ENCODE measurements around the gene ARHGAP33.
A peak's percentile ranks its signal among the peaks of the same experiment; 100 is the strongest.
"Not testable (repeated sequence)": the region's sequence is repeated elsewhere in the genome, so short reads cannot be mapped to it uniquely, and the experiment has no call there.

ARHGAP33 gene

GRCh38 chr19:35756377-35757230 lies 18.8 kb upstream of the ARHGAP33 start, which contains the start of gene HSPB6:
TSS of gene HSPB6 (minus strand) at chr19:35757029. CDS start at chr19:35757008, 21 bp downstream.
- DNase-seq = no peak

- peak; percentile 70 for DNase-seq
Measured at GRCh38 chr19:35757231-35757748, 18.1 kb upstream of the ARHGAP33 start.

DNA sequence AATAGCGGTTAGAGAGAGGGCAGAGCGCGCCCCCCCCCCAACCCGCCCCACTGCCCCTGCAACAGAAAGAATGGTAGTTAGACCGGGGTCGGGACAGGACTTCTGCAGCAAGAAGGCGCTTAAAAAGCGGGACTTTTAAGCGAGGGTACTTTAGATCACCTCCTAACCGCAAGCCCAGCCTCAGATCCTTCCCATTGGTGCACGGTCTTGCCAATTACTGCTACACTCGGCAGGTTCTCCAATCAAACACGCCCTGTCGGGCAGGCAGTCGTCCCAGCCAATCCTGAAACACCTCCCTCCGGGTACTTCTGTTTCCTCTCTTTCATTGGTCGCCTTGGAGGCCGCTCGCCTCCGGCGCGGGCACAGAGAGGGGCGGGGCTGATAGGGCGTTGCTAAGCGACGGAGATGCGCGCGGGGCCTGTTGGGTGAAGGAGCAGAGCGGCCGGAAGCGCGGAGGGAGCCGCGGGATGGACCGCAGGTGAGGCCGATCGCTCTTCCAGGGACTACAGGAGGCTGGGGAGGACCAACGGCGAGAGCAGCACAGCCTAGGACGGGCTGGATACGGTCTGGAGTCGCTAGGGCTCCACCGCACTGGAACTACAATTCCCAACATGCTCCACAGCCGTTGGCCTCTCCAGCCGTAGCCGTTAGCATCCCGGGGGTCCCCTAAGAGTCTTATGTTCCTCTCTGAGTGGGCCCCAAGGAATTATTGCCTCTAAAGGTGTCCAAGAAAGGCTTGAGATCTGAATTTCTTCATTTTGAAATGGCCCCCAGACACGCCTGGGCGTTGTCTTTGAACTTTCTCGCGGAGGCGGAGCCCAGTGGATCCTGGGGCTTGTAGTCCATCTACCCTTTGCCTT lies 17.4 kb upstream of the ARHGAP33 start, which contains the start of gene PROSER3:
PROSER3 (plus strand) TSS at position 428 of the 860 bp plus-strand sequence; CDS start at position 468, 40 bp downstream.
- peak; percentile 100 for DNase-seq

GRCh38 chr19:35759697-35760096 lies 15.7 kb upstream of the ARHGAP33 start:
- no peak for DNase-seq

DNA sequence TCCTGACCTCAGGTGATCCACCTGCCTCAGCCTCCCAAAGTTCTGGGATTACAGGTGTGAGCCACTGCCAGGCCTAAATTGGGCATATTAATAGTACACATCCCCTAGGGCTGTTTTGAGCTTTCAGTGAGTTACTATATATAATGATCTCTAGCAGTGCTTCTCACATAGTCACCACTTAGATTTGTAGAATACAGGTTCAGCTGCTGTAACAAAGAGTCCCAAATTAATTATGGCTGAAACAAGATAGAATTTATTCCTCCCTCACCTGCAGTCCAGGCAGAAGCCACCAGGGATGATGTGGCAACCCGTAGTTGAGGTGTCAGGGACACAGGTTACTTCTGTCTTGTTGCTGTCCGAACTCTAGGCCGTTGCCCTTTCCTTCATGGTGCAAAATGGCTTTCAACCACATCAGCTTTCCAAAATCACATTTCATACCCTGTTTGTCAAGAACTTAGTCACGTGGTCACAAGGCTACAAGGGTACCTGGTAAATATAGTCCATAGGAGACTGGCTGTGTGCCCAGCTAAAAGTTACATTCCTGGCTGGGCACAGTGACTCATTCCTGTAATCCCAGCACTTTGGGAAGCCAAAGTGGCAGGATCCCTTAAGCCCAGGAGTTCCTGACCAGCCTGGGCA lies 14.5 kb upstream of the ARHGAP33 start:
- DNase-seq = no peak

GRCh38 chr19:35764432-35765315 lies 10.7 kb upstream of the ARHGAP33 start:
- no peak for DNase-seq

GRCh38 chr19:35766571-35767104 lies 8.7 kb upstream of the ARHGAP33 start:
- DNase-seq = no peak

DNA sequence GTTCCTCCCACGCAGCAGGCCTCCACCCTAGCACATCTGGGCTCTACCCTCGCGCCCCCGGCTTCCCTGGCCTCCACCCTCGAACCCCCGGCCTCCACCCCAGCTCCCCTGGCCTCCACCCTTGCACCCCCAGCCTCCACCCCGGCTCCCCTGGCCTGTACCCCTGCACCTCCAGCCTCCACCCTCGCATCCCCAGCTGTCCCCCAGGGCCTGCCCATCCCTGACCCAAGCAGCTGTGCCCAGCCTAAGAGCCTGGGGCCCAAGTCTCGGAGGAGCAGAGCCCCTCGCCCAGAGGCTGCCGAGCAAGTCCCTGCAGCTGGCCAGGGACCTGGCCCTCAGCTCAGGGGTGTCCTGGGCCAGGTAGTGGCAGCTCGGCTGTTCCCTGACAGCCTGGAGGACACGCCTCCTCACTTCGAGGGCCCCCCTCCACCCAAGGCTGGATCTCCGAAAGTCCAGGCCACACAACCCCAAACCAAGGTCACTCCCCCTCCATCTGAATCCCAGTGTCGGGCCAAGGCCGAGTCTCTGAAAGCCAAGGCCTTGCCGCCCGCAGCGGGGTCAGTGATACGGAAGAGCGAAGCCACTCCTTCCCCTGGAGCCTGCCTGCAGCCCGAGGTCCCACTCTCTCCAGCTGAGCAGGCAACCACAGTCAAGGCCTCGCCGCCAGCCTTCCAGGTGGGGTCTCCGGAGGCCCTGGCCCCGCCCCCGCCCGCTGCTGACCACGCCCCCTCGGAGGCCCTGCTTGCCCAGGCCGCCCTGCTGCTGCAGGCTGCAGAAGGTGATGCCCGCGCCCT lies 7.9 kb upstream of the ARHGAP33 start:
- no peak for DNase-seq

DNA sequence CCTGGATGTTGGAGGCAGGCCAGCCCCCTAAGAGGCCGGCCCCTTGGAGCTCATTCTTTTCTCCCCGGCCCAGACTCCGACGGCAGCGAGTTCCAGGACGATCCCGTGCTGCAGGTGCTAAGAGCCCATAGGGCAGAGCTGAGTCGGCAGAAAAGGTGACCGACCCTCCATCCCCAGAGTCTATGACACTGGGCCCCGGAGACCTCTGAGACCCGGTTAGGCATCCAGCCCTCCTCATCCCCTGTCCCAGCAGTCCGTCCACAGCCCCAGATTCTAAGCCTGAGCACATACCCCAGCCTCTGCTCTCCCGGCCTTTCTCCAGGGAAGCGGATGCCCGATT lies 7.3 kb upstream of the ARHGAP33 start:
- no peak for DNase-seq

DNA sequence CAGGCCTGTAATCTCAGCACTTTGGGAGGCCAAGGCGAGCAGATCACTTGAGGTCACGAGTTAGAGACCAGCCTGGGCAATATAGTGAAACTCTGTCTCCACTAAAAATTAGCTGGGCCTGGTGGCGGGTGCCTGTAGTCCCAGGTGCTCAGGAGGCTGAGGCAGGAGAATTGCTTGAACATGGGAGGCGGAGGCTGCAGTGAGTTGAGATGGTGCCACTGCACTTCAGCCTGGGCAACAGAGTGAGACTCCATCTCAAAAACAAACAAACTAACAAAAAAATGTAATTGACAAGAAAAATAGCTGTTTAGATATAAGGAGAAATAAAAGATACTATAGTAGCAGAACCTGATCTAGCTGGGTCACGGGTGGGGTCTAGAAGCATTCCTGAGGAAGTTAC lies 3.0 kb upstream of the ARHGAP33 start:
- not testable (repeated sequence) for DNase-seq

DNA sequence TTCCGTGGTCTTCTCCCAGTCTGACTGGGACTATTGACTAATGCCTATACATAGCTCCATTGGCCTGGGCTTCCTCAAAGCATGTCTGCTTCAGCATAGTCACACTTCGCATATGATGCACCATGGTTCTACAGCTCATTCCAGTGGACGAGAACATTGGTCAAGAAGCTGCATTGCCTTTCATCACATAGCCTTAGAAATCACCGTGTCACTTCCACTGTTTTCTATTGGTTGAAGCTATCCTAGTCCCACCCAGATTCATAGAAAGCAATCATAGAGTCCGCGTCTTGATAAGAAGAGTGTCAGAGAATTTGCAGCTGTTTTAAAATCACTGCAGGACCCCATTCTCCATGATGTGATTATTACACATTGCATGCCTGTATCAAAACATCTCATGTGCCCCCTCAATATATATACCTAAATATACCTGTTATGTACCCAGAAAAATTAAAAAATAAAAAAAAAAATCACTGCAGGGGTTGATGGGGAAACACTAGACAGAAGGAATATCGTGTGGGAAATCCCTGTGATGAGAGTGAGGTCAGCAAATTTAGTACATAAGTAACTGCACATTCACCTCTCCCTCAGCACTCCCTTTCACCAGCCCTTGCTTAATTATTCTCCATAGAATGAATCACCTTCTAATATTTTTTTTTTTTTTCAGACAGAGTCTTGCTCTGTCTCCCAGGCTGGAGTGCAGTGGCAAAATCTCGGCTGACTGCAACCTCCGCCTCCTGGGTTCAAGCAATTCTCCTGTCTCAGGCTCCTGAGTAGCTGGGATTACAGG lies 2.2 kb upstream of the ARHGAP33 start:
- no peak for DNase-seq

DNA sequence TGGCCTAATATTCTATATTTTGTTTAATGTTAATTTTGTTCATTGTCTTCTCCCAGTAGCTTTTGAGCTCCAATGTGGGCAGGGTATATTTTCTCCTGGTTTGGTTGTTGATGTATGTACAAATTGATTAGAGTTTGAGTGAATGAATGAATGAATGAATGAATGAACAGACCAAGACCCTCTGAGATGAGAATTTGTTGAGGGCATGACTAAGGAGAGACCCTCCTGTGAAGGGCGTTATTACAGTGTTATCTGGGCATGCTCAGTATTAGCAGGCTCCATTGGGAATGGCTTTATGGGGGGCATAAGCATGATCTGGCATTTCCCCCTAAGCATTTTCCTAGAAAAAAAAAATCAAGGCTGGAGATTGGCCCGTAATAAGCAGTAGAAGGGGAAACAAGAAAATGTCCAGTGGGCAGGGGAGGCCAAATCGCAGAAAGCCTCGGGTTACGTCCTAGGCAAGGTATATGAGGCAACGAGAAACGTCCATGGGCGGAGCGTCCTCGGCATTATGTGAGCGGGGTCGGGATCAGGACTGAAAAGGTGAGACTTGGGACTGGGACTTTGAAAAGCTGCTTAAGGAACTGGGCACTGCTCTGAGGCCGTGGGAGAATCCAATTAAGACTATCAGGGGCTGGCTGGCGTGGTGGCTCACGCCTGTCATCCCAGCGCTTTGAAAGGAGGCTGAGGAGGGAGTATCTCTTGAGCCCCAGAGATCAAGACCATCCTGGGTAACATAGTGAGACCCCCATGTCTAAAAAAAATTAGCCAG lies 904 bp upstream of the ARHGAP33 start:
- DNase-seq = no peak

DNA sequence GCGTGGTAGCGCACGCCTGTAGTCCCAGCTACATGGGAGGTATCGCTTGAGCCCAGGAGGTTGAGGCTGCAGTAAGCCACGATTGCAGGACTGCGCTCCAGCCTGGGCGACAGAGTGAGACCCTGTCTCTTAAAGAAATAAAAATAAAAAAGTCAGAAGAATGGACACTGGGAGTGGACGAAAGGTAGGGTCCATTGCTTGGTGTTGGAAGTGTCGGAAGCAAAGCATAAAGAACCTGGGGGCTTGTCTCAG lies 392 bp upstream of the ARHGAP33 start:
- no peak for DNase-seq

- DNase-seq = peak; percentile 51
Measured at GRCh38 chr19:35776102-35776788, 881 bp downstream of the ARHGAP33 start.

DNA sequence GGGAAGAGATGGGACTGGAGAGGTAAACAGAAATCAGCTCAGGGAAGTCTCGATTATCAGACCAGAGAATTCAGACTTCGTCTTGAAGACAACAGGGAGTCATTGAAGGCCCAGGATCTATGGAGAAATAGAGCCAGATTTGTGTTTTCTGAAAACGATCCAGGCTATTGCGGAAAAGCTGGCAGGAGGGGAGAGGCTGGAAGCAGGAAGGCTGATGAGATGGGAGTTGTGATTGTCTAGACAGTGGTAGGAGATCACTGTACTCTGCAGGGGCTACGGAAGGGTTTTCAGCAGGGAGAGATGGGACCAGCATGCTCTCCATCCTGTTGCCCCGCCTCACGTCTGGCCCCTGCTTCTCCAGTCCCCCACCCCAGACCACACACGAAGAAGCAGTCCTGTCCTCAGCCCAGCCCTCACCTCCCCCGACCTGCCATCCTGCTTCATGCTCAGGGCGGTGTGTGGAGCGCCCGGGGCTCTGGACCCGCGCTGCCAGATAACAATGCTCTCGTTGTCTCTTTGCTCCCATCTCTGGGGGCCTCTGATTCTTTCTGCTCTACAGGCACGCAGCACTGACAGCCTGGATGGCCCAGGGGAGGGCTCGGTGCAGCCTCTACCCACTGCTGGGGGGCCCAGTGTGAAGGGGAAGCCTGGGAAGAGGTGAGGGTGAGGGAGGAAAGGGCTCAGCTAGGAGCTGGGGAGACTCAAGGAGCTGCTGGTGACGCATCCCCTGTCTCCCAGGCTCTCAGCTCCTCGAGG lies 1.9 kb downstream of the ARHGAP33 start:
- no peak for DNase-seq

DNA sequence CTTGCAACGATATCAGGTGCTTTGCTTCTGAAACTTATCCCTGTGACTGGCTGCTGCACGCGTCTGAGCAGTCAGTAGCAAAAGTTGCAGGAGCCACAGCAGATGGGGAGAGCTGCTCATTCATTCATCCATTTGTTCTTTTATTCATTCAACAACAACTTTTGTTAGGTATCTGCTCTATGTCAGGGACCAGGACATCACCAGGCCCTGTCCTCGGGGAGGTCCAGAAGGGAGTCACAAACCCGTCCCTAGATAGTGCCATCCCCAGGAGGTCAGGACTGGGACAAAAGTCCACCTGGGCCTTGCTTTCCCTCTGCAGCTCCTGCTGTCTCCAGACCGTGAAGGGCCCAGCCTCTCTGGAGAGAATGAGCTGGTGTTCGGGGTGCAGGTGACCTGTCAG lies 2.6 kb downstream of the ARHGAP33 start:
- DNase-seq = no peak

- DNase-seq = no peak
Measured at GRCh38 chr19:35779033-35779432, 3.7 kb downstream of the ARHGAP33 start.

DNA sequence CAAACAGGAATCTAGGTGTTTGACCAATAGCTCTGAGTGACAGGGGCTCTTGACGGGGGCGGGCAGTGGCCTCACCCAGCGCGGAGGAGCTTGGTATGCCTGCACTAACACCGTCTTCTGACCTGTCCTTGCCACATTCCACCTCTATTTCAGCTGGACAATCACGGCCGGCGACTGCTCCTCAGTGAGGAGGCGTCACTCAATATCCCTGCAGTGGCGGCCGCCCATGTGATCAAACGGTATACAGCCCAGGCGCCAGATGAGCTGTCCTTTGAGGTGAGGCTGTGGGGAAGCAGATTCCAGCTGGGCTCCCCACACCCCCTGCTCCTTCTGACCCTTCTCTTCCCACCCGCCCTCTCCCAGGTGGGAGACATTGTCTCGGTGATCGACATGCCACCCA lies 4.7 kb downstream of the ARHGAP33 start:
- no peak for DNase-seq
